Measurements from ENCODE around the gene KLHDC8B. TPM values are rescaled to one million over a fixed set of nuclear protein-coding genes. Genes with fewer than 3 reads are reported as not detected.
A peak's percentile ranks its signal among the peaks of the same experiment; 100 is the strongest.

The KLHDC8B gene
- total RNA-seq, 4 donors from 2014 or later = 78.6 to 190 (median 91.2) TPM

- H3K4me1 ChIP-seq = peaks cover 31 to 37% (median 36%) of the 10 kb centered on the region in 4 donors
- intact Hi-C loops (cut with DNase I) = loop anchor here (5.0 kb wide), 1 partner anchor 37 kb away; no protein-coding TSS in a partner anchor
- DNase-seq (ENCODE audit: extremely low spot score) = no peak
- H3K4me3 ChIP-seq = peak overlapping the region in 2 of 4 donors; percentile 85
- peaks cover 4 to 22% (median 18%) of the 10 kb centered on the region in 4 donors for H3K36me3 ChIP-seq
- TF ChIP-seq POLR2AphosphoS5 (IDR thresholded peaks at IDR 0.05) (no peak), CTCF (IDR thresholded peaks at IDR 0.05) (no peak), POLR2A (IDR thresholded peaks at IDR 0.05; ENCODE audit: low read depth) (no peak), EP300 (IDR thresholded peaks at IDR 0.05) (no peak)
- no peaks in the 10 kb centered on the region for H3K27me3 ChIP-seq
- WGBS = 69% methylated on average over 2 of the region's 3 CpGs
- H3K27ac ChIP-seq (replicated peaks in 1 of 4) = peak overlapping the region; percentile 89 to 91 (median 90)
- no peaks in the 10 kb centered on the region for H3K9me3 ChIP-seq
These were observed 36.7 kb upstream of the KLHDC8B start for GRCh38 chr3:49134471-49135265.

GRCh38 chr3:49135499-49135898, 35.9 kb upstream of the KLHDC8B start:
- no peak for DNase-seq (ENCODE audit: extremely low spot score)
- TF ChIP-seq POLR2A (IDR thresholded peaks at IDR 0.05; ENCODE audit: low read depth) (no peak), CTCF (IDR thresholded peaks at IDR 0.05) (no peak), EP300 (IDR thresholded peaks at IDR 0.05) (no peak), POLR2AphosphoS5 (IDR thresholded peaks at IDR 0.05) (no peak)
- intact Hi-C loops (cut with DNase I) = no loop called here
- peaks cover 0 to 13% (median 9%) of the 10 kb centered on the region in 4 donors for H3K36me3 ChIP-seq
- H3K4me3 ChIP-seq = no peak overlapping the region
- no peaks in the 10 kb centered on the region for H3K27me3 ChIP-seq
- 94% methylated on average over 4 of the region's 4 CpGs for WGBS
- H3K4me1 ChIP-seq = peaks cover 23 to 29% (median 28%) of the 10 kb centered on the region in 4 donors
- no peaks in the 10 kb centered on the region for H3K9me3 ChIP-seq
- H3K27ac ChIP-seq (replicated peaks in 1 of 4) = no peak overlapping the region

GRCh38 chr3:49140080-49140479, 31.3 kb upstream of the KLHDC8B start:
- Histone ChIP-seq H3K9me3 (no peaks in the 10 kb centered on the region), H3K27ac (replicated peaks in 1 of 4) (no peak overlapping the region), H3K27me3 (no peaks in the 10 kb centered on the region), H3K4me1 (no peaks in the 10 kb centered on the region), H3K36me3 (no peaks in the 10 kb centered on the region), H3K4me3 (no peak overlapping the region)
- intact Hi-C loops (cut with DNase I) = no loop called here
- WGBS = 72% methylated on average over 3 of the region's 3 CpGs
- peak; percentile 79 for DNase-seq (ENCODE audit: extremely low spot score)
- TF ChIP-seq POLR2A (IDR thresholded peaks at IDR 0.05; ENCODE audit: low read depth) = no peak
- no peak for TF ChIP-seq EP300 (IDR thresholded peaks at IDR 0.05)
- TF ChIP-seq POLR2AphosphoS5 (IDR thresholded peaks at IDR 0.05) = no peak
- TF ChIP-seq CTCF (IDR thresholded peaks at IDR 0.05) = no peak

- TF ChIP-seq POLR2A (IDR thresholded peaks at IDR 0.05; ENCODE audit: low read depth) (no peak), CTCF (IDR thresholded peaks at IDR 0.05) (no peak), POLR2AphosphoS5 (IDR thresholded peaks at IDR 0.05) (no peak), EP300 (IDR thresholded peaks at IDR 0.05) (no peak)
- Histone ChIP-seq H3K4me3 (no peak overlapping the region), H3K27ac (replicated peaks in 1 of 4) (no peak overlapping the region), H3K9me3 (no peaks in the 10 kb centered on the region), H3K4me1 (no peaks in the 10 kb centered on the region), H3K27me3 (no peaks in the 10 kb centered on the region), H3K36me3 (no peaks in the 10 kb centered on the region)
- no peak for DNase-seq (ENCODE audit: extremely low spot score)
- 69% methylated on average over 5 of the region's 5 CpGs for WGBS
- intact Hi-C loops (cut with DNase I) = no loop called here
These were observed 23.2 kb upstream of the KLHDC8B start for GRCh38 chr3:49148159-49148558.
